AG04449 (cell line): Measurements from ENCODE around the gene HTR2B.

Experiments
- CTCF ChIA-PET: fragments of 350-600 bp; formaldehyde crosslinking; extraction: SDS; loops from one replicate; lab custom pipeline; 2021; ENCODE audit warnings: antibody characterized with exemption; lab: Yijun Ruan, JAX
- POLR2A ChIA-PET: fragments of 400-600, 350-600 bp; formaldehyde crosslinking; extraction: SDS; loops from one replicate; lab custom pipeline; 2020; ENCODE audit warnings: antibody characterized with exemption, inconsistent platforms; lab: Yijun Ruan, JAX
- DNase-seq: peaks from one replicate; pipeline ENCODE4 v3.0.0-alpha.2; 2010; ENCODE audit warnings: low read depth, low spot score
- H3K4me3 ChIP-seq: 2 replicates; pipeline ENCODE4 v1.5.1; 2011; ENCODE audit warnings: low read depth, mild to moderate bottlenecking, control low read depth, low read length
- CTCF ChIP-seq: IDR thresholded peaks from one replicate; pipeline ENCODE4 v1.5.1; 2011; ENCODE audit warnings: mild to moderate bottlenecking, moderate library complexity, low read length, control low read depth, inconsistent platforms; ENCODE audit not compliant: insufficient read depth; ENCODE audit errors: missing control alignments

Gene HTR2B

GRCh38 chr2:231094736-231095346 is 30.0 kb downstream of the HTR2B start:
- no peak for DNase-seq
- POLR2A ChIA-PET, result interaction anchor here (0.7 kb wide), 1 partner anchor 28 kb away, joined by 5 read pairs; no protein-coding TSS in a partner anchor
- no peak overlapping the region for H3K4me3 ChIP-seq
- CTCF ChIA-PET, result interaction anchor here (1.2 to 13.9 kb wide), 3 partner anchors 9 to 101 kb away, joined by 3 to 336 read pairs (median 14); partner anchors contain the start of gene ARMC9
- no peak for TF ChIP-seq CTCF

GRCh38 chr2:231093933-231094332 is 30.9 kb downstream of the HTR2B start:
- ChIA-PET POLR2A (no interaction called here), CTCF (interaction anchor here (1.2 to 1.9 kb wide), 2 partner anchors 10 to 41 kb away, joined by 3 to 14 read pairs; no protein-coding TSS in a partner anchor)
- no peak for TF ChIP-seq CTCF

GRCh38 chr2:231088754-231089153 is 36.1 kb downstream of the HTR2B start:
- TF ChIP-seq CTCF, result no peak
- DNase-seq, result no peak
- CTCF ChIA-PET, result interaction anchor here (1.1 to 1.2 kb wide), 2 partner anchors 32 to 139 kb away, joined by 3 read pairs; partner anchors contain the start of gene PSMD1
- no peak overlapping the region for H3K4me3 ChIP-seq
- POLR2A ChIA-PET, result no interaction called here

More at GRCh38 chr2:231093933-231094332, 30.9 kb downstream of the HTR2B start:
- no peak overlapping the region for H3K4me3 ChIP-seq
- no peak for DNase-seq

GRCh38 chr2:231084565-231084964 is 40.3 kb downstream of the HTR2B start:
- TF ChIP-seq CTCF, result no peak
- POLR2A ChIA-PET, result no interaction called here
- no peak overlapping the region for H3K4me3 ChIP-seq
- DNase-seq, result no peak
- CTCF ChIA-PET, result interaction anchor here (1.3 to 1.4 kb wide), 2 partner anchors 32 to 143 kb away, joined by 3 to 4 read pairs; no protein-coding TSS in a partner anchor

GRCh38 chr2:231069379-231070054 is 55.3 kb downstream of the HTR2B start:
- POLR2A ChIA-PET, result no interaction called here
- CTCF ChIA-PET, result interaction anchor here (0.8 to 2.7 kb wide), 5 partner anchors 9 to 173 kb away, joined by 3 to 18 read pairs (median 5); no protein-coding TSS in a partner anchor
- no peak for DNase-seq
- no peak for TF ChIP-seq CTCF
- no peak overlapping the region for H3K4me3 ChIP-seq
